SK-N-SH (cell line): Measurements from ENCODE around the gene DICER1. TPM values are rescaled to one million over a fixed set of nuclear protein-coding genes. Genes with fewer than 3 reads are reported as not detected.

Experiments used
- CTCF ChIA-PET: fragments of 300-600, 350-600 bp; formaldehyde crosslinking; extraction: SDS; loops from one replicate; lab custom pipeline; 2021; lab: Yijun Ruan, JAX
- POLR2A ChIA-PET: fragments of 350-600 bp; sonication (Branson Sonifier 250); formaldehyde crosslinking; extraction: SDS; loops from one replicate; lab custom pipeline; 2020; ENCODE audit warnings: antibody characterized with exemption, inconsistent platforms; lab: Yijun Ruan, JAX
- DNase-seq: peaks from one replicate; pipeline ENCODE4 v3.0.0; 2012
- H2AFZ ChIP-seq: fragments of 200-600 bp; sonication (generic); 2 replicates; pipeline ENCODE4 v1.8.1; 2016; ENCODE audit warnings: antibody characterized with exemption, mild to moderate bottlenecking, low read depth
- H3F3A ChIP-seq: fragments of 200-600 bp; sonication (generic); replicated peaks from 2 replicates; pipeline ENCODE3; 2016; ENCODE audit warnings: antibody characterized with exemption, mild to moderate bottlenecking; ENCODE audit not compliant: insufficient read depth
- H3K27ac ChIP-seq, 2 experiments: fragments of 200-500 bp in 1 of 2; fragments of 200-600 bp in 1 of 2; sonication (Bioruptor generic) in 1 of 2; sonication (generic), shearing (Covaris generic) in 1 of 2; 2 replicates each; pipeline versions ENCODE4 v1.5.1 to v1.6.1; 2014 to 2016; ENCODE audit warnings: low read depth in 2 of 2, inconsistent platforms in 1 of 2, low read length in 1 of 2, mild to moderate bottlenecking in 1 of 2, mixed read lengths in 1 of 2
- H3K27me3 ChIP-seq: fragments of 200-600 bp; sonication (generic), shearing (Covaris generic); 2 replicates; pipeline ENCODE4 v1.6.1; 2016; ENCODE audit warnings: mixed run types; ENCODE audit not compliant: insufficient read depth
- H3K36me3 ChIP-seq, 2 experiments: fragments of 200-500 bp in 1 of 2; fragments of 200-600 bp in 1 of 2; sonication (Bioruptor generic) in 1 of 2; sonication (generic) in 1 of 2; replicated peaks in 1 of 2; 2 replicates each; pipeline versions ENCODE3 to v1.5.1; 2014 to 2016; ENCODE audit warnings: low read length in 1 of 2, mild to moderate bottlenecking in 1 of 2; ENCODE audit not compliant: insufficient read depth in 2 of 2, control insufficient read depth in 1 of 2
- H3K4me1 ChIP-seq, 2 experiments: fragments of 200-500 bp in 1 of 2; fragments of 200-600 bp in 1 of 2; sonication (Bioruptor generic) in 1 of 2; sonication (generic), shearing (Covaris generic) in 1 of 2; 2 replicates each; pipeline versions ENCODE4 v1.5.1 to v1.6.1; 2014 to 2016; ENCODE audit warnings: low read depth in 1 of 2, low read length in 1 of 2, mixed run types in 1 of 2; ENCODE audit not compliant: insufficient read depth in 2 of 2, control insufficient read depth in 1 of 2
- H3K4me2 ChIP-seq: fragments of 200-600 bp; sonication (generic), shearing (Covaris generic); 2 replicates; pipeline ENCODE4 v1.6.1; 2017; ENCODE audit warnings: mixed run types
- H3K4me3 ChIP-seq, 2 experiments: fragments of 200-500 bp in 1 of 2; fragments of 200-600 bp in 1 of 2; sonication (Bioruptor generic) in 1 of 2; sonication (generic), shearing (Covaris generic) in 1 of 2; 2 replicates each; pipeline versions ENCODE4 v1.5.1 to v1.8.1; 2014 to 2016; ENCODE audit warnings: low read depth in 2 of 2, inconsistent platforms in 1 of 2, low read length in 1 of 2, mild to moderate bottlenecking in 1 of 2, mixed read lengths in 1 of 2, moderate library complexity in 1 of 2
- H3K79me2 ChIP-seq: fragments of 200-600 bp; sonication (generic); 2 replicates; pipeline ENCODE4 v1.8.1; 2017; ENCODE audit warnings: mild to moderate bottlenecking; ENCODE audit not compliant: insufficient read depth
- H3K9ac ChIP-seq: fragments of 200-600 bp; sonication (generic); 2 replicates; pipeline ENCODE4 v1.6.1; 2017; ENCODE audit warnings: mixed run types
- H3K9me2 ChIP-seq: fragments of 200-600 bp; sonication (generic); 2 replicates; pipeline ENCODE4 v1.6.1; 2017; ENCODE audit warnings: mixed run types
- H3K9me3 ChIP-seq: fragments of 200-600 bp; sonication (generic); 2 replicates; pipeline ENCODE4 v1.6.1; 2017; ENCODE audit warnings: mixed run types, mild to moderate bottlenecking, moderate library complexity
- H4K20me1 ChIP-seq: fragments of 200-600 bp; sonication (generic); 2 replicates; pipeline ENCODE4 v1.6.1; 2017; ENCODE audit warnings: mild to moderate bottlenecking, mixed run types; ENCODE audit not compliant: insufficient read depth
- CTCF ChIP-seq: fragments of 200-600 bp; sonication (generic); IDR thresholded peaks from 2 replicates; pipeline ENCODE4 v1.6.1; 2017; ENCODE audit warnings: antibody characterized with exemption, mild to moderate bottlenecking, moderate library complexity
- EP300 ChIP-seq, 2 experiments: IDR thresholded peaks; 2 replicates each; pipeline versions ENCODE4 v1.4.0 to v1.6.1; 2012; ENCODE audit warnings: borderline replicate concordance in 1 of 2, low read depth in 1 of 2, low read length in 1 of 2
- EZH2phosphoT487 ChIP-seq: fragments of 200-600 bp; sonication (generic); IDR thresholded peaks from 2 replicates; pipeline ENCODE4 v1.6.1; 2017; ENCODE audit warnings: low read depth, mixed run types, mild to moderate bottlenecking, antibody characterized with exemption, moderate library complexity, borderline replicate concordance
- FOSL2 ChIP-seq: IDR thresholded peaks from 2 replicates; pipeline ENCODE4 v1.4.0; 2012; ENCODE audit warnings: low read depth, mild to moderate bottlenecking, moderate library complexity, borderline replicate concordance
- FOXJ3 ChIP-seq: sonication (generic); formaldehyde crosslinking; IDR thresholded peaks from 2 replicates; pipeline ENCODE4 v1.5.1; 2020; ENCODE audit warnings: mild to moderate bottlenecking, missing genetic modification reagents
- FOXM1 ChIP-seq: IDR thresholded peaks from 2 replicates; pipeline ENCODE4 v1.4.0; 2012; ENCODE audit warnings: low read depth, mild to moderate bottlenecking
- GABPA ChIP-seq: IDR thresholded peaks from 2 replicates; pipeline ENCODE4 v1.4.0; 2012; ENCODE audit warnings: low read depth, mild to moderate bottlenecking
- GATA2 ChIP-seq: sonication (generic); formaldehyde crosslinking; IDR thresholded peaks from 2 replicates; pipeline ENCODE4 v1.5.0; 2020; ENCODE audit warnings: mild to moderate bottlenecking, missing genetic modification reagents
- IRF3 ChIP-seq: fragments of 150-350 bp; IDR thresholded peaks from 2 replicates; pipeline ENCODE4 v1.6.1; 2016; ENCODE audit warnings: mild to moderate bottlenecking, low read depth, low read length
- JUND ChIP-seq: IDR thresholded peaks from 2 replicates; pipeline ENCODE4 v1.4.0; 2012
- MEF2A ChIP-seq: IDR thresholded peaks from 2 replicates; pipeline ENCODE4 v1.4.0; 2012; ENCODE audit warnings: low read depth, borderline replicate concordance
- RFX5 ChIP-seq: IDR thresholded peaks from 2 replicates; pipeline ENCODE4 v1.6.1; 2012; ENCODE audit warnings: mild to moderate bottlenecking, improper control_type of control experiment, low read length
- RXRA ChIP-seq: IDR thresholded peaks from 2 replicates; pipeline ENCODE4 v1.4.0; 2012; ENCODE audit warnings: low read depth, mild to moderate bottlenecking, borderline replicate concordance
- SMC3 ChIP-seq: IDR thresholded peaks from 2 replicates; pipeline ENCODE4 v1.6.1; 2012; ENCODE audit warnings: low read depth, low read length, improper control_type of control experiment
- TAF1 ChIP-seq: IDR thresholded peaks from 2 replicates; pipeline ENCODE4 v1.6.1; 2012; ENCODE audit warnings: low read depth, mild to moderate bottlenecking, low read length, moderate library complexity, borderline replicate concordance
- WGBS: methylation state at CpG from one replicate; pipeline ENCODE4 v1.1.6; 2017; ENCODE audit warnings: low lambda C conversion rate; 5-methylcytosine and 5-hydroxymethylcytosine counted together
- polyA plus RNA-seq, 3 experiments: library from polyadenylated mRNA; depleted of rRNA; stranded (reverse); fragments of >200 nt; gene quantifications; 2 replicates each; pipeline ENCODE4 v1.2.3, GENCODE V29; 2012
- TF ChIP-seq, protein P1 (sequence below): IDR thresholded peaks from 2 replicates; pipeline ENCODE4 v1.4.0; 2012; ENCODE audit warnings: low read depth
- TF ChIP-seq, protein P2 (sequence below): IDR thresholded peaks from 2 replicates; pipeline ENCODE4 v1.4.0; 2012; ENCODE audit warnings: low read depth, borderline replicate concordance
- TF ChIP-seq, protein P3 (sequence below): IDR thresholded peaks from 2 replicates; pipeline ENCODE4 v1.4.0; 2012; ENCODE audit warnings: low read depth, borderline replicate concordance

Gene DICER1
- polyA plus RNA-seq, 1 of the 3 experiments (the other 2 are of a cell fraction), result 4.7 TPM

DNA sequence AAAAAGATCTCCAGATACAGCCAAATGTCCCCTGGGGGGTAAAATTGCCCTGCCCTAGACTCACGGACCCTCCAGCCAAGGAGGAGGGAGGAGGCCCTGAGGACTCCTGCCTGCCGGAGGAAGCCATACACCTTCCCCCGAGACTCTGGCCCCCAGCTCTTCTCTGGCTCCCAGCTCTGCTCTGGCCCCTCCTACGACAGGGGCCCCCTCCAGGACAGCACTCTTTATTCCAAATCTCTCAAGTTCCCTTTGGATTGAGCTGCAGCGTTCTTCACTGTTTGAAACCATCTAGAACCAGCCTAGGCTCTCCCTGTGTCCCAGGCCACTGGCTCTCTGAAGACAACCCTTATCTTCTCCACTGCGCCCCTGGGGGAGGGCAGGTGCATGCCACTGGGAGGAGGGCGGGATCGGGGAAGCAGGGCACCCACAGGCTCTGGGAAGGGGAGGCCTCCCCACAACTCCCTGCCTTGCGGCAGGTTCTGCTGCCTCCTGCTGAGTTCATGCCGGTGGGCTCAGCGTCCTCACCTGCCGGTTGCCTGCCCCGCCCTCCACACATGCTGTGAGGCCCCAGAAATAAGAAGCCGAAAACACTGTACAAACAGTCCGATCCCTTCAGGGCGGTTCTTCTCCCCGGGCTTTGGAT, 112.7 kb downstream of the DICER1 start:
- TF ChIP-seq RFX5 (no peak), FOXM1 (no peak), JUND (no peak), SMC3 (no peak), TAF1 (no peak), GABPA (no peak), MEF2A (no peak), IRF3 (no peak)
- TF ChIP-seq, protein P1, sequence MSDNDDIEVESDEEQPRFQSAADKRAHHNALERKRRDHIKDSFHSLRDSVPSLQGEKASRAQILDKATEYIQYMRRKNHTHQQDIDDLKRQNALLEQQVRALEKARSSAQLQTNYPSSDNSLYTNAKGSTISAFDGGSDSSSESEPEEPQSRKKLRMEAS, result no peak
- CTCF ChIA-PET, result no interaction called here
- 54% methylated on average over 9 of the region's 17 CpGs for WGBS

DNA sequence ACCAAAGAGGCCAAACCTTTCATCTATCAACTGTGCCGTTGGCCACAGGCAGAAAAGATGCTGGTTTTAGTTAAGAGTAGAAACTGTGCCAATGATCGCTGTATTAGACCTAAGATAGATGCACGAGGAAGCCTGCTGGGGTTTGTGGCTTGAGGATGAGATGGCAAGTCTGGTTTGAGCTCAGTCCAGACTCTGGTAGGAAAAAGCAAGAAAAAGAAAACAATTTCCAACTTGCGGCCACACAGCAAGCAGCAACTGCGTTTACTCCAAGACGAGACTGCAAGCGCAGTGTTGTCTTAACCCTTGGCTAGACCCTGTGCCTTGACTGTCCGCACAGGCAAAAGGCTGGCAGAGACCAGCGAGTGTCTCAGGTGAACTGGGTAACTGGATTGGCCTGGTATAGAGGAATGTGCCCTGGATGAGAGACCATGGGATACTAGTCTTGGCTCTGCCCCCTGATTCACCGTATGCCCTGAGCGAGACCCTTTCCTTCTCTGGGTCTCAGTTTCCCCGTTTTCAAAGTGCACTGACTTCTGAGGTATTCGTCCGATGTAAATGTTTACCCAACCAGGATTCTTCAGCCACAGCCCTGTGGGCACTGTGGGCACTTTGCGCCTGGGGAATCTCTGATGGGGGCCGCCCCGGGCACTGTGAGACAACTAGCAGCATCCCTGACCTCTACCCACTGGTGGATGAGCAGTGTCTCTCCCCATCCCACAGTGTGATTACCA, 113.4 kb downstream of the DICER1 start:
- TF ChIP-seq, protein P2, sequence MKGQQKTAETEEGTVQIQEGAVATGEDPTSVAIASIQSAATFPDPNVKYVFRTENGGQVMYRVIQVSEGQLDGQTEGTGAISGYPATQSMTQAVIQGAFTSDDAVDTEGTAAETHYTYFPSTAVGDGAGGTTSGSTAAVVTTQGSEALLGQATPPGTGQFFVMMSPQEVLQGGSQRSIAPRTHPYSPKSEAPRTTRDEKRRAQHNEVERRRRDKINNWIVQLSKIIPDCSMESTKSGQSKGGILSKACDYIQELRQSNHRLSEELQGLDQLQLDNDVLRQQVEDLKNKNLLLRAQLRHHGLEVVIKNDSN, result no peak
- no peak for TF ChIP-seq EZH2phosphoT487
- TF ChIP-seq FOXJ3 (CRISPR knock-in tag), result no peak
- no peak for TF ChIP-seq GATA2 (CRISPR knock-in tag)
- no peak for TF ChIP-seq RXRA
- no peak for TF ChIP-seq FOSL2
- no peak for TF ChIP-seq CTCF
- no peak for TF ChIP-seq EP300 (IDR thresholded peaks at IDR 0.05; ENCODE audit: borderline replicate concordance in 1 of 2, low read depth in 1 of 2, low read length in 1 of 2)
- TF ChIP-seq MEF2A, result no peak
- TF ChIP-seq, protein P3, sequence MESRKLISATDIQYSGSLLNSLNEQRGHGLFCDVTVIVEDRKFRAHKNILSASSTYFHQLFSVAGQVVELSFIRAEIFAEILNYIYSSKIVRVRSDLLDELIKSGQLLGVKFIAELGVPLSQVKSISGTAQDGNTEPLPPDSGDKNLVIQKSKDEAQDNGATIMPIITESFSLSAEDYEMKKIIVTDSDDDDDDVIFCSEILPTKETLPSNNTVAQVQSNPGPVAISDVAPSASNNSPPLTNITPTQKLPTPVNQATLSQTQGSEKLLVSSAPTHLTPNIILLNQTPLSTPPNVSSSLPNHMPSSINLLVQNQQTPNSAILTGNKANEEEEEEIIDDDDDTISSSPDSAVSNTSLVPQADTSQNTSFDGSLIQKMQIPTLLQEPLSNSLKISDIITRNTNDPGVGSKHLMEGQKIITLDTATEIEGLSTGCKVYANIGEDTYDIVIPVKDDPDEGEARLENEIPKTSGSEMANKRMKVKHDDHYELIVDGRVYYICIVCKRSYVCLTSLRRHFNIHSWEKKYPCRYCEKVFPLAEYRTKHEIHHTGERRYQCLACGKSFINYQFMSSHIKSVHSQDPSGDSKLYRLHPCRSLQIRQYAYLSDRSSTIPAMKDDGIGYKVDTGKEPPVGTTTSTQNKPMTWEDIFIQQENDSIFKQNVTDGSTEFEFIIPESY, result no peak
- H3K9me3 ChIP-seq, result no peaks in the 10 kb centered on the region
- H3K27ac ChIP-seq, result no peak overlapping the region
- ChIA-PET POLR2A (no interaction called here), CTCF (no interaction called here)
- no peaks in the 10 kb centered on the region for H3K36me3 ChIP-seq
- no peak overlapping the region for H3K4me3 ChIP-seq
- H2AFZ ChIP-seq, result no peak overlapping the region
- H3K4me2 ChIP-seq, result no peak overlapping the region
- no peak for DNase-seq
- H3K9ac ChIP-seq, result no peak overlapping the region
- peaks cover 0 to 8% of the 10 kb centered on the region in 2 experiments; a peak in 1 of 4 replicates for H3K4me1 ChIP-seq
- no peaks in the 10 kb centered on the region for H3F3A ChIP-seq
- no peaks in the 10 kb centered on the region for H3K79me2 ChIP-seq
- WGBS, result 73% methylated on average over 17 of the region's 17 CpGs
- H4K20me1 ChIP-seq, result no peaks in the 10 kb centered on the region
- no peaks in the 10 kb centered on the region for H3K9me2 ChIP-seq
- no peaks in the 10 kb centered on the region; the same call in 1 of the 2 replicates for H3K27me3 ChIP-seq

More for the DNA sequence above, 112.7 kb downstream of the DICER1 start:
- Histone ChIP-seq H3K27ac (no peak overlapping the region), H3K4me3 (no peak overlapping the region), H3K4me1 (peaks cover 0 to 3% of the 10 kb centered on the region in 2 experiments; a peak in 1 of 4 replicates), H3K9me3 (no peaks in the 10 kb centered on the region), H3K4me2 (no peak overlapping the region), H4K20me1 (no peaks in the 10 kb centered on the region), H3F3A (no peaks in the 10 kb centered on the region), H3K9ac (no peak overlapping the region), H3K79me2 (no peaks in the 10 kb centered on the region), H3K27me3 (peaks cover 2% of the 10 kb centered on the region; the same call in 1 of the 2 replicates), H2AFZ (no peak overlapping the region), H3K36me3 (no peaks in the 10 kb centered on the region), H3K9me2 (no peaks in the 10 kb centered on the region)
- DNase-seq, result no peak
- POLR2A ChIA-PET, result no interaction called here
